Measurements from ENCODE around the gene CD3G.

DNA sequence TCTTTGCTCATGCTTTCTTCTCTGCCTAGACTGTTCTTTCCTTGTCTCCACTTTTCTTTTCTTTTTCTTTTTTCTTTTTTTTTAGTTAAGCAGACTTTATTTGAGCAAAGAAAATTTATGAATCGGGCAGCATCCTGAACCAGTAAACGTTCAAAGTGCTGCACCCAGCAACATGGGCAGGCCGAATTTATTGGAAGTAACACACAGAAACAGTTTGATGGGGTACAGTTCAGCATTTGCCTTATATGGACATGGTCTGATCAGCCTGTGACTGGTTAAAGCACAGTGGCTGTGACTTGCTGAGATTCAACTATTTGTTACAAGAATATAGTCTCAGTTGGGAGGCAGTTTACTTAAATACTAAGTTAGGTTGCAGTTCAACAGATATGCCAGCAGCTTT is 23.6 kb upstream of the CD3G start:
- TF ChIP-seq EZH2 (IDR thresholded peaks at IDR 0.05; ENCODE audit: low read depth, low read length, severe bottlenecking) = no peak
- no peak for TF ChIP-seq POLR2A (IDR thresholded peaks at IDR 0.05; ENCODE audit: control extremely low read depth in 1 of 2, low read depth in 2 of 2, low read length in 2 of 2)
- no peak for TF ChIP-seq CTCF (IDR thresholded peaks at IDR 0.05; ENCODE audit: control extremely low read depth in 1 of 3, insufficient read depth in 1 of 3, low read depth in 1 of 3, low read length in 3 of 3)
- no peak for TF ChIP-seq EP300 (IDR thresholded peaks at IDR 0.05; ENCODE audit: borderline replicate concordance in 1 of 2, low read depth in 2 of 2, low read length in 2 of 2)
- no peak for TF ChIP-seq SIN3A (conservative IDR thresholded peaks at IDR 0.05 in 1 of 2, IDR thresholded peaks at IDR 0.05 in 1 of 2; ENCODE audit: low read depth in 1 of 2, low read length in 2 of 2)
- TF ChIP-seq GTF2F1 (IDR thresholded peaks at IDR 0.05; ENCODE audit: borderline replicate concordance, low read depth, low read length) = no peak
- TF ChIP-seq KDM1A (IDR thresholded peaks at IDR 0.05; ENCODE audit: borderline replicate concordance, low read length) = no peak
- TF ChIP-seq FOSL1 (IDR thresholded peaks at IDR 0.05; ENCODE audit: insufficient read depth, low read depth, low read length) = no peak
- TF ChIP-seq SIX5 (IDR thresholded peaks at IDR 0.05; ENCODE audit: low read depth, low read length) = no peak
